Measurements from ENCODE around the gene ACTMAP. TPM values are rescaled to one million over a fixed set of nuclear protein-coding genes. Genes with fewer than 3 reads are reported as not detected.

Gene ACTMAP
- total and polyA plus RNA-seq, 2 of the 13 experiments (the other 11 are each of a cell fraction or from before 2014, with no cell fraction given): 2.2 to 7.9 TPM

DNA sequence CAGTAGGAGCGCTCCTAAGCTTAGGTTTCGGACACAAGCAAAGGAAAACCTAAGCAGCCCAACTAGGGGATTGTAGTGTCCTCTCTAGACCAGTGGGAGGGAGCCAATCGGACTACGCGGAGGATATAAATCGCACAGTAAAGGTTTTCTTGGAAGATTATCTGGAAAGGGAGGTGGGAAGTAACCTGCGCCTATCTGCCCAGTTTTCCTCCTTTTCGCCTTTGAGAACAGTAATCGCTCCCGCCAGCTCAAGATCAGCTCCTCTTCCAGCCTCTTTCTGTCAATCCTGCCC lies 27.3 kb upstream of the ACTMAP start (continued):
- TF ChIP-seq KIAA2018 (CRISPR knock-in tag; IDR thresholded peaks at IDR 0.05; ENCODE audit: borderline replicate concordance): no peak
- TF ChIP-seq ZNF33A (CRISPR knock-in tag; IDR thresholded peaks at IDR 0.05; ENCODE audit: borderline replicate concordance): no peak
- TF ChIP-seq, protein P1, sequence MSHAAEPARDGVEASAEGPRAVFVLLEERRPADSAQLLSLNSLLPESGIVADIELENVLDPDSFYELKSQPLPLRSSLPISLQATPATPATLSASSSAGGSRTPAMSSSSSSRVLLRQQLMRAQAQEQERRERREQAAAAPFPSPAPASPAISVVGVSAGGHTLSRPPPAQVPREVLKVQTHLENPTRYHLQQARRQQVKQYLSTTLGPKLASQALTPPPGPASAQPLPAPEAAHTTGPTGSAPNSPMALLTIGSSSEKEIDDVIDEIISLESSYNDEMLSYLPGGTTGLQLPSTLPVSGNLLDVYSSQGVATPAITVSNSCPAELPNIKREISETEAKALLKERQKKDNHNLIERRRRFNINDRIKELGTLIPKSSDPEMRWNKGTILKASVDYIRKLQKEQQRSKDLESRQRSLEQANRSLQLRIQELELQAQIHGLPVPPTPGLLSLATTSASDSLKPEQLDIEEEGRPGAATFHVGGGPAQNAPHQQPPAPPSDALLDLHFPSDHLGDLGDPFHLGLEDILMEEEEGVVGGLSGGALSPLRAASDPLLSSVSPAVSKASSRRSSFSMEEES (CRISPR knock-in tag; IDR thresholded peaks at IDR 0.05): 0 out of 2 replicates have a peak, but pooled peaks have one; percentile 32
- no peak for TF ChIP-seq ZNF383 (CRISPR knock-in tag; IDR thresholded peaks at IDR 0.05; ENCODE audit: borderline replicate concordance)
- TF ChIP-seq BRF2 (CRISPR knock-in tag; IDR thresholded peaks at IDR 0.05): no peak
- TF ChIP-seq SP4 (CRISPR knock-in tag; IDR thresholded peaks at IDR 0.05): no peak
- TF ChIP-seq HOXA5 (CRISPR knock-in tag; IDR thresholded peaks at IDR 0.05): no peak
- TF ChIP-seq, protein P2, sequence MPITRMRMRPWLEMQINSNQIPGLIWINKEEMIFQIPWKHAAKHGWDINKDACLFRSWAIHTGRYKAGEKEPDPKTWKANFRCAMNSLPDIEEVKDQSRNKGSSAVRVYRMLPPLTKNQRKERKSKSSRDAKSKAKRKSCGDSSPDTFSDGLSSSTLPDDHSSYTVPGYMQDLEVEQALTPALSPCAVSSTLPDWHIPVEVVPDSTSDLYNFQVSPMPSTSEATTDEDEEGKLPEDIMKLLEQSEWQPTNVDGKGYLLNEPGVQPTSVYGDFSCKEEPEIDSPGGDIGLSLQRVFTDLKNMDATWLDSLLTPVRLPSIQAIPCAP (CRISPR knock-in tag; IDR thresholded peaks at IDR 0.05; ENCODE audit: low read depth): no peak
- TF ChIP-seq SPEN (CRISPR knock-in tag; IDR thresholded peaks at IDR 0.05; ENCODE audit: low read depth): no peak
- no peak for TF ChIP-seq ZZZ3 (CRISPR knock-in tag; IDR thresholded peaks at IDR 0.05; ENCODE audit: borderline replicate concordance)
- no peak for TF ChIP-seq EHMT2 (IDR thresholded peaks at IDR 0.05; ENCODE audit: borderline replicate concordance, low read depth, low read length)
- TF ChIP-seq ARNT (IDR thresholded peaks at IDR 0.05): no peak
- TF ChIP-seq ZNF468 (CRISPR knock-in tag; IDR thresholded peaks at IDR 0.05): no peak
- no peak for TF ChIP-seq ZNF740 (CRISPR knock-in tag; IDR thresholded peaks at IDR 0.05)
- no peak for TF ChIP-seq NR2C2 (CRISPR knock-in tag; IDR thresholded peaks at IDR 0.05; ENCODE audit: borderline replicate concordance)
- TF ChIP-seq, protein P3, sequence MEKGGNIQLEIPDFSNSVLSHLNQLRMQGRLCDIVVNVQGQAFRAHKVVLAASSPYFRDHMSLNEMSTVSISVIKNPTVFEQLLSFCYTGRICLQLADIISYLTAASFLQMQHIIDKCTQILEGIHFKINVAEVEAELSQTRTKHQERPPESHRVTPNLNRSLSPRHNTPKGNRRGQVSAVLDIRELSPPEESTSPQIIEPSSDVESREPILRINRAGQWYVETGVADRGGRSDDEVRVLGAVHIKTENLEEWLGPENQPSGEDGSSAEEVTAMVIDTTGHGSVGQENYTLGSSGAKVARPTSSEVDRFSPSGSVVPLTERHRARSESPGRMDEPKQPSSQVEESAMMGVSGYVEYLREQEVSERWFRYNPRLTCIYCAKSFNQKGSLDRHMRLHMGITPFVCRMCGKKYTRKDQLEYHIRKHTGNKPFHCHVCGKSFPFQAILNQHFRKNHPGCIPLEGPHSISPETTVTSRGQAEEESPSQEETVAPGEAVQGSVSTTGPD (CRISPR knock-in tag; IDR thresholded peaks at IDR 0.05): no peak
- TF ChIP-seq RFXANK (CRISPR knock-in tag; IDR thresholded peaks at IDR 0.05): peak; percentile 98
- 0 out of 2 replicates have a peak, but pooled peaks have one; percentile 7 for TF ChIP-seq MXD4 (CRISPR knock-in tag; IDR thresholded peaks at IDR 0.05)
